HG03565 (cell line): ENCODE measurements around the gene SMKR1.
"Not testable (repeated sequence)": the region's sequence is repeated elsewhere in the genome, so short reads cannot be mapped to it uniquely, and the experiment has no call there.

Source experiments
- ATAC-seq: cut with Tn5 transposase; IDR thresholded peaks from one replicate; pipeline ENCODE4 v1.9.1; 2021; ENCODE audit warnings: mild to moderate bottlenecking, moderate library complexity; ENCODE audit not compliant: unreplicated experiment

SMKR1 gene

DNA sequence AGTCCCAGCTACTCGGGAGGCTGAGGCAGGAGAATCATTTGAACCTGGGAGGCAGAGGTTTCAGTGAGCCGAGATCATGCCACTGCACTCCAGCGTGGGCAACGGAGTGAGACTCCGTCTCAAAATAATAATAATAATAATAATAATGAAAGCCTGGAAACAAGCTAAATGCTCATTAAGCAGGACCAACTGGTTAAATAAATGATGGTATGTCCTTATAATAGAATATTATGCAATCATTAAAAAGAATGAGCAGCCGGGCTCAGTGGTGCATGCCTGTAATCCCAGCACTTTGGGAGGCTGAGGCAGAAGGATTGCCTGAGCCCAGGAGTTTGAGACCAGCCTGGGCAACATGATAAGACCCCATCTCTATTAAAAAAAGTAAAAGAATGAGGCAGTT lies 21.0 kb upstream of the SMKR1 start:
- not testable (repeated sequence) for ATAC-seq

DNA sequence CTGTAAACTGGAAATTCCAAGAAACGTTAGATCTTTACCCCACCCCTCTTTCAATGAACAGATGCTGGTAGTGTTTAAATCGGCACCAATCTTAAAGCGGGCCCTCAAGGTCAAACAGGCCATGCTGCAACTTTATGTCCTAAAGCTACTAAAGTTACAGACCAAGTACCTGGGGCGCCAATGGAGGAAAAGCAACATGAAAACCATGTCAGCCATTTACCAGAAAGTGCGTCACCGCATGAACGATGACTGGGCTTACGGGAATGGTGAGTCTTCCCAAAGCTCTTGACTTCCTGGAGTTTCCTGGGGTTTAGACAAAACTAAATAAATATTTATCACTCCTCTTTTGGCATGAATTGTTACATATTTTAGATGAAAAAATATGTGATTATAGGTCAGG lies 19.6 kb upstream of the SMKR1 start:
- no peak for ATAC-seq

- ATAC-seq: no peak
Observed at GRCh38 chr7:129489491-129489890, 12.8 kb upstream of the SMKR1 start.

- ATAC-seq: no peak
Observed at GRCh38 chr7:129492391-129492790, 9.9 kb upstream of the SMKR1 start.

DNA sequence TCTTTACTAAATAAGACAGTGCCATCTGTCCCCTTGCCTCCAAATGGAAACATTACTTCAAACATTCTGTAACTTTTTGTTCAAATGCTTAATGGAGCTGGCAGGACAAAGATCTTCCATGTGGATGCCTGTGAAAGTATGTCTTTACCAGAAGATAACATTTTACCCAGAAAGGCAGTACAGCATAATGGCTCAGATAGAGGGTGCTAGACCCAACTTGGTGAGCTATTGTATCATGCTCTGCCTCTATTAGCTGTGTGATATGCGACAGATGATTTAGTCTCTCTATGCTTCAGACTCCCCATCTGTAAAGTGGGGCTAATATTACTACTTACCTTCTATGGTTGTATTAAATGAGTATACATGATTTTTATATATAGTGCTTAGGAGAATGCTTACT lies 8.8 kb upstream of the SMKR1 start:
- no peak for ATAC-seq

DNA sequence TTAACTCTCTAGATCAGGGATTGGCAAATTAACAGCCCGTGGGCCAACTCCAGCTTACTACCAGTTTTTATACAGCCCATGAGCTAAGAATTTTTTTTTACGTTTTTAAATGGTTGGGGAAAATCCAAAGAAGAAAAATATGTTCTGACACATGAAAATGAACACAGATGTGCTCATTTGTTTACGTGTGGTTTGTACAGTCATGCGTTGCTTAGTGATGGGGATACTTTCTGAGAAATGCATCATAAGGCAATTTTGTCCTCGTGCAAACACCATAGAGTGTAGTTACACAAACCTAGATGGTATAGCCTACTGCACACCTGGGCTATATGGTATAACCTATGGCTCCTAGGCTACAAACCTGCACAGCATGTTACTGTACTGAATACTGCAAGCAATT lies 8.3 kb upstream of the SMKR1 start:
- peak; percentile 80 for ATAC-seq

- ATAC-seq: no peak
Observed at GRCh38 chr7:129495987-129496386, 6.3 kb upstream of the SMKR1 start.

- no peak for ATAC-seq
Observed at GRCh38 chr7:129496653-129497052, 5.7 kb upstream of the SMKR1 start.

DNA sequence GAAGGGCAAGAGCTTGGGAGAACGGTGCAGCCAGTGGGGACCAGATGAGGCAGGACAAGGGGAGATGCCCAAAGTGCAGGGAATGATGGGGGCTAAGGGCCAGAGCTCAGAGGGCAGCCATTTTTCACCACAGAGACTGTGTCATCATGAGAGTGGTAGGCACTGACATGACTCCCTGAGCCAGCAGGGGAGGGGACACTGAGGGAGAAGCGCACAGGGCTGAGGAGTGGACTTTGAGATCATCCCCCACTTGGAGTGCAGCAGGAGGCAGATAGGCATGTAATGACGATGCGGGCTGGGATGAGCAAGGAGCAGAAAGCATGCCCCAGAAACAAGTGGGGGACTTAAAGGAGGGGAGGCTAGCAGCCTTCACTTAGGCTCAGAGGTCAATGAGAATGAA lies 5.2 kb upstream of the SMKR1 start:
- ATAC-seq: no peak

- no peak for ATAC-seq
Observed at GRCh38 chr7:129498021-129498420, 4.3 kb upstream of the SMKR1 start.

- ATAC-seq: no peak
Observed at GRCh38 chr7:129499999-129500398, 2.3 kb upstream of the SMKR1 start.

DNA sequence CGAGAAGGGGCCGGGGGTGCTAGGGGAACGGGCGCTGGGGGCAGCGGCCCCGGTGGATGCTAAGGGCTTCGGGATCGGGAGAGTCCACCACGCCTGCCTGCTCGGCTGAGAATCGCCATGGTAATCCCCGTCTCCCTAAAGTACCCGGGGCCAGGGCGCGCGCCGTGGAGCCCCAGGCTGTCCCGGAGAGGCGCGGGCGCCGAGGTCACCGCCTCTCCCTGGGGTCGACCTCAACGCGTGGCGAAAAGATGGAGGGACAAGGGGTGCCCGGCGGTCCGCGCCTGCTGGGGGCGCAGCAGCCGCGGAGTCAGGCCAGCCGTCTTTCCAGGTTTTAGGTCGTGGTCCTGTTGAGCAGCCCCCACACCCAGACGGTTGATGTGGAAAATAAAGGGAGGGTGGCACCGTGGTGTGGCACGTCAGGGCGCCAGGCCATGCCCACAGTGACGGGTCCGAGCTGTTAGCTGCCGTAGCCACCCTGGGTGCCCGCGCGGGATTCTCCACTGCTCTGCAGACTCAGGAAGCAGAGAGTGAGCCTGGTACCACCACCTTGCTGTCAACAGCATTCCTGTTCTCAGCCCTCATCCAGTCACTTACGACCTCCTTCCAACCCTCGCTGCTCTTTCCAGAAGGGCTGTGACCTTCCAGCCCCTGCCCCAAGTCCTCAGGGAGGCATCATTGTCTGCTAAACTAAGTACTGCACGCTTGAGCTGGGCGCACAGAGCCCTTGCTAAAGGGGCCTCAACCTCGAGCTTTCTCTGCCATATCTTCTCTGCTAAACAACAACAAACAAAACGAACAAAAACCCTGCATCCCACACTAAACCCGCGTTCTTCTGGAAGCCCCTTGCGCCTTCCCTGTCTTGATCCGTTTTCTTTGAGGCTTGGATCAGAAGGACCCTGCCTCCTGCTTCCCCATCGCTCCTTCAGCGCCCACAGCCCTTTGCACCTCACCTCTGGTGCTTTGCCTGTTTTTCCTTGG lies 666 bp downstream of the SMKR1 start:
- no peak for ATAC-seq

GRCh38 chr7:129503725-129504124 lies 1.4 kb downstream of the SMKR1 start:
- ATAC-seq: no peak

- ATAC-seq: no peak
Observed at GRCh38 chr7:129512192-129512591, 9.9 kb downstream of the SMKR1 start.

DNA sequence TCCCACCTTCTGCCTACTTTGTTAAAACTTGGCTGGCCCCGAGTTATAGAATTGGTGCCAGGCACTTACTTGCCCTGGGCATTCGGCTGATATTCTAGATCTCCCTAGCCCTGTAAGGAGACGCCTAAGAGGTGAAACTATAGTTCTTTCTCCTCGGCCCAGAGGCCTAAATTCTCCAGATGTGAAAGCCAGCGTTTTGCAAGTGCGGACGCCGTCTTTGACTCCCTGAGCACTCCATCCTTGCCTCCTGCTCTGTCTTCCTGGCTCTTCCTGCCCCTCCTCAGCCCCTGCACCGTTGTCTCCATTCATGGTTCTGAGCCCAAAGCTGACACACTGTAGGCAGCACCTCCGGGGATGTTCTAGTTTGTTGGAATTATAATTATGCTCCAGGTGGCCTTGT lies 11.2 kb downstream of the SMKR1 start:
- no peak for ATAC-seq

- no peak for ATAC-seq
Observed at GRCh38 chr7:129514683-129515082, 12.4 kb downstream of the SMKR1 start.

DNA sequence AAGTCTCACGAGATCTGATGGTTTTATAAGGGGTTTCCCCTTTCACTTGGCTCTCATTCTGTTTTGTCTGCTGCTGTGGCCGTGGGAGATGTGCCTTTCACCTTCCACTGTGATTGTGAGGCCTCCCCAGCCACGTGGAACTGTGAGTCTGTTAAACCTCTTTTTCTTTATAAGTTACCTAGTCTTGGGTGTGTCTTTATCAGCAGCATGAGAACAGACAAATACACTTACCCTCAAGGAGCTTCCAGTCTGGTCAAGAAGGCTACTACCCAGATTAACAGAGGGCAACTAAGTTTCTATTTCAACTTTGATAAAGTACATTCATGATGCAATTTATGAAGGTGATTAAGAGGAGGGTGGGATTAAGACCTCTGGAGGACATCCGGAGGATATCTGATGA lies 13.1 kb downstream of the SMKR1 start:
- ATAC-seq: no peak

DNA sequence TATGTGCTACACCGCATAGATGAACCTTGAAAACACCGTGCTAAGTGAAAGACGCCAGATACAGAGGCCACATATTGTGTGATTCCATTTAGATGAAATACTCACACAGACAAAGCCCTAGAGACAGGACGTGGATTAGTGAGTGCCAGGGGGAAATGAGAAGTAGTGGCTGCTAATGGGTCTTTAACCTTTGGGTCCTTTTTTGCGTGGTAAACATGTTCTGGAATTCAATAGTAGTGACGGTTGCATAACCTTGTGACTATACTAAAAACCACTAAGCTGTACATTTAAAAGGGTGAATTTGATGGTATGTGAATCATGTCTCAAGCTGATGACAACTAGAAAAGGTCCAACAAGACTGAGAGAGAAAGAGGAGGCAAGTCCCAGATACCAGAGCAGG lies 15.6 kb downstream of the SMKR1 start:
- ATAC-seq: no peak

- ATAC-seq: no peak
Observed at GRCh38 chr7:129519464-129519863, 17.1 kb downstream of the SMKR1 start.

DNA sequence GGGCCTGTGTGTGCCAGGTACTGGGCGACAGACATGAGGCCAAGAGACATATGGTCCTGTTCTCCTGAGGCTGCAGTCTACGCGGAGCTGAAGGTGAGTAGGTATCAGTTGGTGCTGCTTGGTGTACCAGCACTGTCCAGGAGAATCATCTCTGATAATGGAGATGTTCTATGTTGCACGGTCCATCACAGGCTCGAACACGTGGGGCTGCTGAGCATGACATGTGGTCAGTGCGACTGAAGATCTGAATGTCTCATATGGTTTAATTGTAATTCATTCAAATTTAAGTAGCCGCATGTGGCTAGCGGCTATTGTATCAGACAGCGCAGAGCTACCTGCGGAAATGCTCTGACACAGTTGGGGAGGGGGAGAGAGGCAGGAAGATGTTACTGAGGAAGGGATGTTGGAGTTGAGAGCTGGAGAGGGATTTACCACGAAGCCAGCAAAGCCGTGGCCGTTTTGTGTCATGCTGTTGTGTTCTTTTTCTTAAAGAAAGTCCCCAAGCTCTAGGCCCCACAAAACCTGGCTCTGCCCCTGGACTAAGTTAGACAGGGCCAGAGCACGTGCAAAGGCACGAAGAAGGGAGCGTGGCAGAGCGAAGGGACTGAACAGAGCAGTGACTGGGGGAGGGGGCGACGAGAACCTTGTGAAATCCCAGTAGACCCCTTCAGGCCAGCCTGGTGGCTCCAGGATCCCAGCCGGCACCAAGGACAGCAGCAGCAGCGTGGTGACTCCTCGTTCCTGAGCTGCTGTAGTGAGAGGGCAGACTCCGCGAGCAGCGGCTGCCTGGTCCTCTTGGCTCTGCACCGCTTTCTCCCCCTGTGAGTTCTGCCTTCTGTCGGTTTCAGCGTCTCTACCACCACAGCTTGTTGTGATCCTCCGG lies 20.0 kb downstream of the SMKR1 start:
- ATAC-seq: no peak

- no peak for ATAC-seq
Observed at GRCh38 chr7:129522971-129523340, 20.6 kb downstream of the SMKR1 start.

DNA sequence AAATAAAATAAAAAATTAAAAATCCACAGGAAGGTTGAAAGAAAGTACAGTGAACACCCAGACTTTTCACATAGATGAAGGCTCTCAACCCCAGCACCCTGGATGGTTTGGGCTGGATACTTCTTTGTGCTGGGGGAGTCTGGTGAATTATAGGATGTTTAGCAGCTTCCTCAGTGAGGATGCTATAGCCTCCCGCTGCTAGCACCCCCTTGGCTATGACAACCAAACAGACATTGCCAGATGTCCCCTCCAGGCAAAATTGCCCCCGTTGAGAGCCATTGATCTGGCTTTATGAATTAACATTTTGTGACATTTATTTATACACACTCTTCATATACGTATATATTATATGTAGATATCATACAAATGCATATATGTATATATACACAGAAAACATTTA lies 21.6 kb downstream of the SMKR1 start:
- ATAC-seq: no peak
